ENCODE measurements around the gene SSR4. TPM values are rescaled to one million over a fixed set of nuclear protein-coding genes. Genes with fewer than 3 reads are reported as not detected.

Gene SSR4
- total RNA-seq, 2 experiments from 2014 or later, result 165 to 186 TPM

- Histone ChIP-seq H3K79me2 (ENCODE audit: insufficient read depth, low read depth, low read length) (no peaks in the 10 kb centered on the region), H3K9me2 (ENCODE audit: insufficient read depth, low read length) (no peaks in the 10 kb centered on the region), H3K27ac (ENCODE audit: low read depth, low read length, poor library complexity, severe bottlenecking) (no peak within 1 kb of the TSS), H3K4me3 (ENCODE audit: low read depth, low read length, poor library complexity, severe bottlenecking) (no peak within 1 kb of the TSS), H3K4me2 (ENCODE audit: low read length) (no peak within 1 kb of the TSS), H3K36me3 (ENCODE audit: insufficient read depth, low read length) (no peaks in the 10 kb centered on the region), H2AFZ (ENCODE audit: low read length) (no peak within 1 kb of the TSS), H4K20me1 (ENCODE audit: insufficient read depth, low read length) (no peaks in the 10 kb centered on the region), H3K4me1 (ENCODE audit: insufficient read depth, low read length, poor library complexity, severe bottlenecking) (no peaks in the 10 kb centered on the region), H3K9me3 (ENCODE audit: low read length) (no peaks in the 10 kb centered on the region)
- BruUV-seq (replicated peaks), result no TSS peak
- intact Hi-C loops (cut with micrococcal nuclease; ENCODE audit: unreplicated experiment), result loop anchor here (10.0 kb wide), 2 partner anchors 55 to 65 kb away; partner anchors contain the start of genes L1CAM and PLXNB3
- no peak for DNase-seq (ENCODE audit: low spot score)
- ChIA-PET POLR2A (no interaction called here), CTCF (ENCODE audit: unreplicated experiment) (no interaction called here)
- no peak for TF ChIP-seq EZH2phosphoT487 (IDR thresholded peaks at IDR 0.05; ENCODE audit: borderline replicate concordance, low read depth, low read length)
- TF ChIP-seq, protein P1, sequence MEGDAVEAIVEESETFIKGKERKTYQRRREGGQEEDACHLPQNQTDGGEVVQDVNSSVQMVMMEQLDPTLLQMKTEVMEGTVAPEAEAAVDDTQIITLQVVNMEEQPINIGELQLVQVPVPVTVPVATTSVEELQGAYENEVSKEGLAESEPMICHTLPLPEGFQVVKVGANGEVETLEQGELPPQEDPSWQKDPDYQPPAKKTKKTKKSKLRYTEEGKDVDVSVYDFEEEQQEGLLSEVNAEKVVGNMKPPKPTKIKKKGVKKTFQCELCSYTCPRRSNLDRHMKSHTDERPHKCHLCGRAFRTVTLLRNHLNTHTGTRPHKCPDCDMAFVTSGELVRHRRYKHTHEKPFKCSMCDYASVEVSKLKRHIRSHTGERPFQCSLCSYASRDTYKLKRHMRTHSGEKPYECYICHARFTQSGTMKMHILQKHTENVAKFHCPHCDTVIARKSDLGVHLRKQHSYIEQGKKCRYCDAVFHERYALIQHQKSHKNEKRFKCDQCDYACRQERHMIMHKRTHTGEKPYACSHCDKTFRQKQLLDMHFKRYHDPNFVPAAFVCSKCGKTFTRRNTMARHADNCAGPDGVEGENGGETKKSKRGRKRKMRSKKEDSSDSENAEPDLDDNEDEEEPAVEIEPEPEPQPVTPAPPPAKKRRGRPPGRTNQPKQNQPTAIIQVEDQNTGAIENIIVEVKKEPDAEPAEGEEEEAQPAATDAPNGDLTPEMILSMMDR (conservative IDR thresholded peaks at IDR 0.05; ENCODE audit: low read length), result no peak
These were observed 35.6 kb downstream of the SSR4 start, which contains the start of gene PDZD4 for GRCh38 chrX:153829799-153830639. PDZD4 (minus strand) TSS chrX:153830544; CDS start chrX:153830298, 246 bp downstream.

- no peaks in the 10 kb centered on the region for H3K9me3 ChIP-seq (ENCODE audit: low read length)
These were observed 36.4 kb downstream of the SSR4 start for GRCh38 chrX:153830640-153831428.

More at GRCh38 chrX:153830640-153831428, 36.4 kb downstream of the SSR4 start:
- H3K9me2 ChIP-seq (ENCODE audit: insufficient read depth, low read length), result no peaks in the 10 kb centered on the region
- TF ChIP-seq, protein P1 (conservative IDR thresholded peaks at IDR 0.05; ENCODE audit: low read length), result no peak
- TF ChIP-seq EZH2phosphoT487 (IDR thresholded peaks at IDR 0.05; ENCODE audit: borderline replicate concordance, low read depth, low read length), result no peak
- no peaks in the 10 kb centered on the region for H4K20me1 ChIP-seq (ENCODE audit: insufficient read depth, low read length)
- ChIA-PET CTCF (ENCODE audit: unreplicated experiment) (no interaction called here), POLR2A (no interaction called here)
- no peak overlapping the region for H3K27ac ChIP-seq (ENCODE audit: low read depth, low read length, poor library complexity, severe bottlenecking)
- no peaks in the 10 kb centered on the region for H3K79me2 ChIP-seq (ENCODE audit: insufficient read depth, low read depth, low read length)
- intact Hi-C loops (cut with micrococcal nuclease; ENCODE audit: unreplicated experiment), result loop anchor here (10.0 kb wide), 1 partner anchor 66 kb away; the partner anchor contains the start of gene PLXNB3
- H2AFZ ChIP-seq (ENCODE audit: low read length), result no peak overlapping the region
- H3K4me3 ChIP-seq (ENCODE audit: low read depth, low read length, poor library complexity, severe bottlenecking), result no peak overlapping the region
- no peaks in the 10 kb centered on the region for H3K4me1 ChIP-seq (ENCODE audit: insufficient read depth, low read length, poor library complexity, severe bottlenecking)
- no TSS peak for BruUV-seq (replicated peaks)
- H3K4me2 ChIP-seq (ENCODE audit: low read length), result no peak overlapping the region
- DNase-seq (ENCODE audit: low spot score), result no peak
- no peaks in the 10 kb centered on the region for H3K36me3 ChIP-seq (ENCODE audit: insufficient read depth, low read length)

Data from OCI-LY7 (cell line).